ENCODE measurements around the gene MEIKIN.
"Not testable (repeated sequence)": the region's sequence is repeated elsewhere in the genome, so short reads cannot be mapped to it uniquely, and the experiment has no call there.

The MEIKIN gene

DNA sequence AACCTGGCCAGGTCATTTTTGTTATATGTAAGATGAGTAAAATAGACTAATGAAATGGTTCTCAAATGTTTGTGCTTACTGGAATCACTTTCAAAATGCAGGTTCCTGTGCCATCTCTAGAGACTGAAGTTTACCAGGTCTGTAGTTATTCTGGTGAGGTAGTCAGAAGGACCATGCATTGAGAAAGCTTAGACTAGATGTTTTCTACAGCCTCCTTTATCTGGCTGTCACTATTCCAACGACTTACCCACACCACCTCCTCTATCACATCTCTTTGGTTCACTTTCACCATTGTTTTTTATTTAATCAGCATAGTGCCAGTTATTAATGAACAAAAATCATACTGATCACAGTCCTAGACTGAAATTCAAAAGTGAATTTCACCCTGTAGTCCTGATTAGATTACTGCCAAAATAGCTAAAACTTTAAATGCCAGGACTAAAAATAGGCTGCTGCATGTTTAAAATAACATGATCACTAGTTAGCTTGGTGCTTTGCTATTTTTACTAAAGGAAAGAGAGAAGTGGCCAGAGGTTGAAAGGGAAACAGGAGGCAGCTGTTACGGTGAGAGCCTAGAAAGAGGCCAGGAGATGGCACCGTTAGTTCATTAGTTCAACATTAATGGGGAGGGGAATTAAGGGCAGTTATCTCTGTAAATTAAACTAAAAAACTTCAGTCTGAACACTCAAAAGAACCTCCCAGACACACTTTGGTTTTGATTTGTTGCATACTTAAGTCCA, 134.8 kb downstream of the MEIKIN start:
- DNase-seq (ENCODE audit: low spot score) = peak; percentile 33

GRCh38 chr5:131796793-131797693, 148.4 kb downstream of the MEIKIN start, which contains the start of gene FNIP1:
TSS of gene FNIP1 (minus strand) at chr5:131797017. CDS start at chr5:131796921, 96 bp downstream.
- DNase-seq (ENCODE audit: low spot score) = peak; percentile 99

DNA sequence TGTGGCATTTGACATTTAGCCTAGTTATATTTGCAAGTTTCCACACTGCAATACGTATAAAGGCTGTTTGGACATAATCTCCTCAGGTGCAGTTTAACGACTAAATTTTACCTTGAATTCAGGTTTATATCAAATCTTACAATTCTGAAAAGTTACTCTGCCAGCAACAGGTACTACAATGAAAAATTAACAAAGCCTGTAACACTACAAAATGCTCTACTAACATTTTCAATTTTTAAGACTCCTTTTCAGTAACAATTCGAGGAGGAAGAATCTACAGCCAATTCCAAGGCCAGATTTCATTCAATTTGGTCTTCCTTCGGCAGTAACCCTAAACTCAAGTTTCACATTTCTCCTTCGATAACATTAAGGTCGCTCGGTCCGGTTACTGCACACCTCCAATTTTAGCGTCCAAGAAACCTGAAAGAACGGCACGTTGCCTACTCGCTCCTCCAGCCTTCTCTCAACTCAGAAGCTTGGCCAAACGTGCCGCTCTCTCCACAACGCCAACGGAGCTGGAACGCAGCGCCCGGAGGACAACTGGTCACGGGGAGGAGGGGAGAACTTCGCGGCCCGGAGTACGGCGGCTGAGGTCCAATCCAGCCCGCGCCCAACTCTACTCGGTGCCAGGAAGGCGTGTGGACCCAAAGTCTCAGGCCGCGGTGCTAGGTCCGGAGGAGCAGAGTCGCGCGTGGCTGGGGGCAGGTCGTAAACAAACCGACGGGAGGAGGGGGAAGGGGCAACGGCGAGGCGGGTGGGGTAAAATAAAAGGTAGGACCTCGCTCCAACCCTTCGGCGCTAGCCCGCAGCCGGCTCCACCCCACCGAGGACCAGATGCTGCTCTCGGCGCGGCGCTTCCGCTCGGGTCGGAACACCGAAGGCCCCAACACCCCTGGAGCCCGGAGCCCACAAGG, 149.3 kb downstream of the MEIKIN start:
- DNase-seq (ENCODE audit: low spot score) = peak; percentile 81

GRCh38 chr5:131795228-131795627, 150.2 kb downstream of the MEIKIN start:
- DNase-seq (ENCODE audit: low spot score) = no peak

DNA sequence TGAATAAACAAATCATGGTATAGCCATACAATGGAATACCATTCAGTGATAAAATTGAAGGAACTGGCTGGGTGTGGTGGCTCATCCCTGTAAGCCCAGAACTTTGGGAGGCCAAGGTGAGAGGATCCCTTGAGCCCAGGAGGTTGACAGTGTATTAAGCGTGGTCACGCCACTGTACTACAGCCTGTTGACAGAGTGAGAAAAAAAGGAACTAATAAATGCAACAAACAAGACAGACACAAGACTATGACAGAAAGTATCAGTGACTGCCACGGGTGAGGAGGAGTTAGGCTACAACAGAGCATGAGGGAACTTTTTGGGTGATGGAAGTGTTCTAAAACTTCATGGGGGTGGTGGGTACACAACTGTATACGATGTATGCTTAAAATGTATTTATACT, 150.9 kb downstream of the MEIKIN start:
- no peak for DNase-seq (ENCODE audit: low spot score)

DNA sequence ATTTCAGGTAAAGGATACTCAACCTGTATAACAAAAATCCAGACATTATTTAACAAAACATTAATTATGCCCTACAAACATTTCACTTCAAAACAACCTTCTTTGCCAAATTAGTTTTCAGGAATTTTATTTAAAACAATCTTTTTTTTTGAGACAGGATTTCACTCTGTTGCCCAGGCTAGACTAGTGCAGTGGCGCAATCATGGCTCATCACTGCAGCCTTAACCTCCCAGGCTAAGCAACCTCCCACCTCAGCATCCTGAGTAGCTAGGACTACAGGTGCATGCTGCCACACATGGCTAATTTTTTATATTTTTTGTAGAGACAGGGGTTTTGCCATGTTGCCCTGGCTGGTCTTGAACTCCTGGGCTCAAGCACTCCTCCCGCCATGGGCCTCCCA, 152.6 kb downstream of the MEIKIN start:
- no peak for DNase-seq (ENCODE audit: low spot score)

DNA sequence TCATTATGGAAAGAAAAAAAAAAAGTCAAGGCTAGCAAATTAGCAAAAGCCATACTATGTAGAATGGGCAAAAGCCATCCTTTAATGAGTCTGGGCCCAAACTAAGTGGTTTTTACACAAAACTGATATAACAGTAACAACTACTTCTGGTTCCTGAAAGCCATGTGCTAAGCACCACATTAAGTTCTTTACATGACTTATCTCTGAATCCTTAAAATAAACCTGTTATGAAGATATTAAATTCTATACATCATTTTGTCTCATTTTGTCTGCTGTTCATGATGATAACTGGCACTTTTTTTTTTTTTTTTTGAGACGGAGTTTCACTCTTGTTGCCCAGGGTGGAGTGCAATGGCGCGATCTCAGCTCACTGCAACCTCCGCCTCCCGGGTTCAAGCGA, 153.6 kb downstream of the MEIKIN start:
- no peak for DNase-seq (ENCODE audit: low spot score)

DNA sequence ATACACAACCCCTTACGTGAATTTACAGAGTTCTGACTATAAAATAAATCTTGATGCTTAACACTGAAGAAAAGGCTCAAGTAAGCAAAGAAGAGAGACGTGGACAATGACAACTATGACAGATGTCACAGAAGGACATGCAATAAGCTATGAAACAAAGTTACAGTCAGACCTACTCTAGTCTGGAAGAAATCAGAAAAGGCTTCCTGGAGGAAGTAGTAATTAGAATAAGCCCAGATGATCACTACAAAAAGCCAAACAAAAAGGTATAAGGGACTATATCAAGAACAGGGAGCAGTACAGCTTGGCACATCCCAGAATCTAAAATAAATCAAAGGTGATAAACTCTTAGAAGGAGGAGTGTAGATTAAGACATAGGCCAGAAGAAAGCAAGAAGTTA, 154.9 kb downstream of the MEIKIN start:
- no peak for DNase-seq (ENCODE audit: low spot score)

GRCh38 chr5:131789765-131790164, 155.7 kb downstream of the MEIKIN start:
- DNase-seq (ENCODE audit: low spot score) = no peak

DNA sequence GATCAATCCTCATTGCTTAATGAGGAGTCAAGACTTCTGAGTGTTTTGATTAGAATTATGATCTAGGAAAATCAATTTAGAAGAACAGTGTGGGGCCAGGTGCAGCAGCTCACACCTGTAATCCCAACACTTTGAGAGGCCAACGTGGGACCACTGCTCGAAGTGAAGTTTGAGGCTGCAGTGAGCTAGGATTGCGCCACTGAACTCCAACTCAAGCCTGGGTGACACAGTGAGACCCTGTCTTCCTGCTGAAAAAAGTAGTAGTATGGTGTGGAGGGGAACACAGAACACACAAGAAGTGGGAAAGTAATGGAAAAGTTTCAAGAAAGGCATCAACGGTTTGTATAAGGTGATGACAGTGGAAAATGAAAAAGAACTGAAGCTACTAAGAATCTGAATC, 157.7 kb downstream of the MEIKIN start:
- no peak for DNase-seq (ENCODE audit: low spot score)

DNA sequence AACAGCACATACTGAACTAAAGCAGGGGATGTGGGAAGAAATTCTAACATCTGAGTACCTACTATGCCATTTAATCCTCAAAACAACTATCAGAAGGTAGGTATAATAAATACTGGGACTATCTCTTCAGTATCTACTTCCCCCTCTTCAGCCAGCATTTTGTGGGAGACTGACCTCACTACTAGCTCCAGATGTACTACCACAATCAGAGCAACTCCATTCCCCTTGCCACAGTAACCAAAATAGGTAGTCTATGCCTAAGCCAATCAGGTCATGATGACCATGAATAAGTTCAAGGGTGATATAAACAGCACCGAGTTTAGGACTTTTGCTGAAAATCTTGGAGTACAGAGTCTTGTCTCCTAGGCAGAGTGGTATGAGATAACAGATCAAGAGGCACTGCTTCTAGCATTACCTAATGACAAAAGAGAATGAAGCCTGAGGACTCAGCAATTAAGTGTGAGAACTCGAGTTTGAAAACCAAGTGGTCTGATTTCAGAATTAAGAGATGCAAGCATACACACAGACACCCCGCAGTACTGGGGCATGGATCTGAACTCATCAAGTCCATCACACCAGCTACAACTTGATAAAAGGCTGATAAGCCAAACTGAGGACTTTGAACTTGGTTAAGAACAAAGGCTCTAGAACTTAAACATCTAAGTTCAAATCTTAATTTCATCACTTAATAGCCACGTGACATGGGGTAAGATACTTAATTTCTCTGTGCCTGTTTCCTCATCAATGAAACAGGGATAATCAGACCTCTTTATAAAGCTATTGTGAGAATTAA, 158.4 kb downstream of the MEIKIN start:
- no peak for DNase-seq (ENCODE audit: low spot score)

- no peak for DNase-seq (ENCODE audit: low spot score)
These were observed 159.4 kb downstream of the MEIKIN start for GRCh38 chr5:131786036-131786435.

DNA sequence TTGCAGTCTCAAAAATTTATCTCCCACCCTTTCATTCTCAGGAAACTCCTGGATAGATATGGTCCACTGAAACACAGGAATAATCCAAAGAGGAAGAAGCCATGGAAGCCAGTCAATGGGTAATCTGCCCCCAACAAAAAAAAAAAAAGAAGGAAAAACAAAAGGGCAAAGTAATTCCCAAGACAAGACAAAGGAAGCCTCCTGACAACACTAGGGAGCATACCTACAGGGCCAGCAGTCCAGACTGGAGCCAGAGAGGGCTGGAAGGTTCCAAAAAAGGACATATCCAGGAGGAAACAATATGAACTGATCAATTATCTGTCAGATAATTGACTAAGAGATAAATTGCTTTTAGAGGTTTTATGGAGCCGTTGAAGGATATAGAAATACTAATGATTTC, 161.6 kb downstream of the MEIKIN start:
- DNase-seq (ENCODE audit: low spot score) = no peak

GRCh38 chr5:131783357-131783756, 162.1 kb downstream of the MEIKIN start:
- DNase-seq (ENCODE audit: low spot score) = no peak

GRCh38 chr5:131782717-131783116, 162.7 kb downstream of the MEIKIN start:
- no peak for DNase-seq (ENCODE audit: low spot score)

DNA sequence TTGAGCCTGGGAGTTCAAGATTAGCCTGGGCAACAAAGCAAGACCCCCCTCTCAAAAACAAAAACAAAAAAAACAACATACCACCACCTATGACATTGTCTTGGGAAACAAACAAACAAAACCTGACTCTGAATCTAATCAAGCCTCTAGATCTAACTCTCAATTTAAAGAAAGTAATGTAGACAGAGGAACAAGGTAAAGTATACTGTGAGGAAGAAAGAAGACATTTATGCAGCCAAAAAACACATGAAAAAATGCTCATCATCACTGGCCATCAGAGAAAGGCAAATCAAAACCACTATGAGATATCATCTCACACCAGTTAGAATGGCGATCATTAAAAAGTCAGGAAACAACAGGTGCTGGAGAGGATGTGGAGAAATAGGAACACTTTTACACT, 167.3 kb downstream of the MEIKIN start:
- not testable (repeated sequence) for DNase-seq (ENCODE audit: low spot score)

GRCh38 chr5:131776450-131776849, 169.0 kb downstream of the MEIKIN start:
- no peak for DNase-seq (ENCODE audit: low spot score)

GRCh38 chr5:131774652-131775367, 170.7 kb downstream of the MEIKIN start:
- DNase-seq (ENCODE audit: low spot score) = no peak

- DNase-seq (ENCODE audit: low spot score) = no peak
These were observed 171.7 kb downstream of the MEIKIN start for GRCh38 chr5:131773805-131774204.

DNA sequence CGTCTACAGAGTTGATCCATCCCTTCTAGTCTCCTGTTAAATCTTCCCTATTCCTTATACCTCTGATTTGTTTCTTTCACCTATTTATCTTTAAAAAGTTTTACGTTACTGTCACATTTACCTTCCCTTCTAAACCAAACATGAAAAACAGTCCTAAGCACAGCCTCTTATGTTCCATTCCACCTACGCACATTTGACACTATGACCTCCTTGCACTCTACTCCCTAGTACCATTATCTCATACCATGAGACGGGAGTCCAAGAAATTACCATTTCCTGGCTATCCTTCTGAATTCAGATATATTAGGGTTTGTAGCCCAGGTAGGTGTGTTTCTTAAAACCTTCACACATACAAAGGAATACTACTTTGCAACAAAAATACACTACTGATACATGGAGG, 173.8 kb downstream of the MEIKIN start:
- no peak for DNase-seq (ENCODE audit: low spot score)

DNA sequence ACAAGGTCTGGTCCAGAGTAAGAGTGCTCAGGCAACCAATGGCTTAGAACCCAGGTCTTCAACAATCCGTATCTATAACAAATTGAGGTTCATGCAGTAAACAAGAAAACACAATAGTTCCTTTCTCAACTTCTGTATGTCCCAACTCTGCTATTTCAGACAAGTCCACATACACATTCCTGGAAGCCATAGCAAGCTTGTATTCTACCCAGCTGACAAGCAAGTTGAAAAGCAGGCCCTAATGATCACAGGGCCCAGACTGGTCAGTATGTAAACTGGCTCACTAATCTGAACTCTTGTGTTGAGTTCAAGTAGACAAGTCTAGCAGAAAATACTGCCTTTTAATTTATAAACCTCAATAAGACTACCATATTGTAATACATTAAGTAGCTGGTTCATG, 175.5 kb downstream of the MEIKIN start:
- no peak for DNase-seq (ENCODE audit: low spot score)
